Pulmonary artery endothelial cell (primary cell): ENCODE results near the gene GTPBP1. TPM values are rescaled to one million over a fixed set of nuclear protein-coding genes. Genes with fewer than 3 reads are reported as not detected.

Experiments
- DNase-seq: peaks from one replicate; pipeline ENCODE4 v3.0.0-alpha.2; 2011; ENCODE audit warnings: low read depth, low spot score
- total RNA-seq: library from RNA; depleted of rRNA; stranded (reverse); fragments of >200 nt; gene quantifications from 2 replicates; pipeline ENCODE4 v1.2.3, GENCODE V29; 2014

The GTPBP1 gene
- 26.4 and 33.3 TPM in 2 replicates for total RNA-seq

DNA sequence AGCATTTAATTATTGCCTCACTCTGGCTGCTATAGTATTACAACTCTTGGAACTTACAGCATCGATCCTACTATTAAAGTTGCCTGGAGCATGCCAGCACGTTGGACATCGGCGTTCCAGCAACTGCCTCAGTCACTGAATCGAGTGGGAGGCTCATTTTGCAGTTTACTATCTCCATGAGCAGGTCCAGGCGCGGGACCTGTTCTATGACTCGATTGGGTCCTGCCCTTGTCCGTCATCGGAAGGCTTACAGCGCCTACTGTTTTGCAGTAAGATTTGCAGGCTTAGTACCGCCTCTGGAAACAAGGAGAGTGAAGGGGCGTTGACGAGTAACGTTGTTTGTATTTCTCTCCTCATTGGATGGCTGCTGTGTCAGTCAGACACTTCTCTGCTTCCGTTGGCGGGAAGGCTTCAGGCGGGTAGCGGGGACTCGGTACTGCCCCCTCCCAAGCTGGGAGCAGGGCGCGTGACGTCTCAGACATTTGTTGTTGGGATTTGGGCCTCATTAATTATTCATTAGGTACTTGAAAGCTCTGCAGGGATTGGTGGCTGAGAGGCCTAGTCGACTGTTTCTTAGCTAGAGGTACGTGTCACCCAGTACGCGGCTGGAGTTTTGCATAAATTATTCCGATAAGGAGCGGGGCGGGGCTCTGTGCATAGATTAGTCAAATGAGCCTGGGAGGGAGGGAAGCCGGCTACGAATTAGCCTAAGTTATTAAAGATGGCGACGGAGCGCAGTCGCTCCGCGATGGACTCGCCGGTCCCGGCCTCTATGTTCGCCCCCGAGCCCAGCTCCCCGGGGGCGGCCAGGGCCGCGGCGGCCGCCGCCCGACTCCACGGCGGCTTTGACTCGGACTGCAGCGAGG lies at the start of gene GTPBP1:
GTPBP1 (plus strand) TSS at position 710 of the 866 bp plus-strand sequence; CDS start at position 722, 12 bp downstream.
- DNase-seq = peak; percentile 100

GRCh38 chr22:38656256-38657044 lies 49.3 kb upstream of the GTPBP1 start, which contains the start of the genes CBY1 and FAM227A:
Gene CBY1 (plus strand): TSS chr22:38656638. CDS start chr22:38668055, 11,417 bp downstream.
Gene FAM227A (minus strand): TSS chr22:38656392. CDS start chr22:38650168, 6,224 bp downstream.
- peak; percentile 59 for DNase-seq

GRCh38 chr22:38657045-38657909 lies 48.5 kb upstream of the GTPBP1 start:
- no peak for DNase-seq

GRCh38 chr22:38674888-38675287 lies 30.9 kb upstream of the GTPBP1 start:
- DNase-seq = no peak

DNA sequence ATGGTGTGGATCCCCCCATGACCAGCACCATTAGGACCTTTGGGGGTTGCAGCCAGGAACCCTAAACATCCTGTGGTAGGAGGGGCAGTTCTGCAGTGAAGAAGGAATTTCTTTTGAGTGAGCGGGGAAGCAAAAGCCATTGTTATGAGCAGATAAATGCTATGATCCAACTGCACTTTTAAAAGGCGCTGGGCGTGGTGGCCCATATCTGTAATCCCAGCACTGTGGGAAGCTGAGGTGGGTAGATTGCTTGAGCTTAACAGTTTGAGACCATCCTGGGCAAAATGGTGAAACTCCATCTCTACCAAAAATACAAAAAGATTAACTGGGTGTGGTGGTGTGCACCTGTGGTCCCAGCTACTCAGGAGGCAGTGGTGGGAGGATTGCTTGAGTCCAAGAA lies 29.9 kb upstream of the GTPBP1 start:
- DNase-seq = no peak

- DNase-seq = peak; percentile 60
Observed at GRCh38 chr22:38681582-38682335, 24.0 kb upstream of the GTPBP1 start, which contains the start of gene TOMM22. Gene TOMM22 (plus strand): TSS chr22:38681957. CDS start chr22:38681979, 22 bp downstream.

- no peak for DNase-seq
Observed at GRCh38 chr22:38684895-38685294, 20.8 kb upstream of the GTPBP1 start.

DNA sequence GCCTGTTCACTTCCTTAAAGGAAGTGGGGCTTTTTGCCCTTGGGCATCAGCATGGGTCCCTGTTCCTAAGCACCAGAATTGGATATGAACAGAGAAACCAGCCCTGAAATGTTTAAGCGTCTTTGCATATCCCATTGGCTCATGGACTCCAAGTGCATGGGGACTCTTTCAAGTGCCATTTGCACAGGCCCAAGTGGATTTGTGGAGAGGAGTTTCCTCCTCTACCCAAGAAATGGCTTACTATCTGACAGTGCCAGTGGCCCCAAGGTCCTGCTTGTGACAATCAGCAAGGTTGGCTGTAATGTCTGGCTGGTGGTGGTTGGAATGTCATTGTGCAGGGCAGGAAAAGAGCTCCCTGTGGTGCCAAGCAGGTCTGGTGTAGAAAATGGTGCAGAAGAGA lies 20.0 kb upstream of the GTPBP1 start:
- no peak for DNase-seq

GRCh38 chr22:38689651-38690050 lies 16.1 kb upstream of the GTPBP1 start:
- DNase-seq = no peak

DNA sequence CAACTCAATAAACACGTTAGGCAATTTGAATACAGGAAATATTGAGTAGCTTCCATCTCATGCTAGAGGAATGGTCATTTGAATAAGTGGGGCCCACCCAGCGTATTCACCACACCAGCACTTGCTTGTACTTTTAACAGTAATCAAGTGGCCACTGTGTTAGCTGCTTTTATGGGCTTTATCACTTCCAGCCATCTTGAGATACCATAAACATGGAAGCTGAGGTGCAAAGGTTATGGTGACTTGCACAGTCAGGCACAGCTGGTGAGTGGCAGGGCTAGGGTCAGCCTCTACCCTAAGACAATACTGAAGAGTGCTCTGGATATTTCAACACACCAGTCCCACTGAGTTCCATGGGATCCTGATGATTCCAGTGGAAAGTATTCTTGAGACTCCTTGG lies 11.7 kb upstream of the GTPBP1 start:
- no peak for DNase-seq

- no peak for DNase-seq
Observed at GRCh38 chr22:38694940-38695339, 10.8 kb upstream of the GTPBP1 start.

DNA sequence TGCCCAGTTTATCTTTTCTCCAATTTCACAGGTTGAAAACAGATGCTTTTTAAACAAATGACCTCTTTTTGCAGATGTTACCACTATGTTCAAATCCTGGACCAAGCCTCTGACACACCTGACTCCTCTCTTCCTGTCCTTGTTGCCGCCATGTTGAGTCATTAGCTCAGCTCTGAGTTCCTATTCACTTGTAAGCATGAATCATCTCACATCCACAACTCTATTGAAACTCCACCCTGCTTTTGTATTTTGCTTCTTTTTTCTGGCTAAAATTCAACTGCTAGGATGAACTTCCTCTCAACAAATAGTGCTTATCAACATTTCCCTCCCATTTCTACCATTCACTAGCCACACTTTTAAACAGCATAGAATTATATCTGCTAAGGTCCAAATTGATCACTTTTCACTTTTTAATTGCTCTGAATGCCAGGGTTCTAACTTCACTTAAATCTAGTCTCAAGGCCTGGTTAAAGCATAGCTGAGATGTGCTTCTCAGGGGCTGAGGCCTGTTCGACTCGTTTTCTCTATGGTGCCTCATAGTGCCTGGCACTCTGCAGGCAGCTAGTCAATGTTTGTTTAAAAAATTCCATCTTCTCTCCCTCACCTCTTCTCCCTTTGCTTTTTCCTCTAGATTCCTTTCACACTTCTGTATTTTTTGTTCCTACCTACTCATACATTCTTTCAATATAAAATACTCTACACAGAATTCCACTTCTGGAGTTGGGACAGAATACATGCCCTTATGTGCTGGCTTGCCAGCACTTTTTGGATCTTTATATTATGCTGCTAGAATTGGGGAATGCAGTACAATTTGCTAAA lies 8.9 kb upstream of the GTPBP1 start:
- peak; percentile 78 for DNase-seq

GRCh38 chr22:38697425-38698089 lies 8.2 kb upstream of the GTPBP1 start:
- DNase-seq = no peak

GRCh38 chr22:38698407-38699094 lies 7.2 kb upstream of the GTPBP1 start:
- no peak for DNase-seq

GRCh38 chr22:38699143-38699542 lies 6.6 kb upstream of the GTPBP1 start:
- no peak for DNase-seq

- no peak for DNase-seq
Observed at GRCh38 chr22:38699784-38700183, 6.0 kb upstream of the GTPBP1 start.

DNA sequence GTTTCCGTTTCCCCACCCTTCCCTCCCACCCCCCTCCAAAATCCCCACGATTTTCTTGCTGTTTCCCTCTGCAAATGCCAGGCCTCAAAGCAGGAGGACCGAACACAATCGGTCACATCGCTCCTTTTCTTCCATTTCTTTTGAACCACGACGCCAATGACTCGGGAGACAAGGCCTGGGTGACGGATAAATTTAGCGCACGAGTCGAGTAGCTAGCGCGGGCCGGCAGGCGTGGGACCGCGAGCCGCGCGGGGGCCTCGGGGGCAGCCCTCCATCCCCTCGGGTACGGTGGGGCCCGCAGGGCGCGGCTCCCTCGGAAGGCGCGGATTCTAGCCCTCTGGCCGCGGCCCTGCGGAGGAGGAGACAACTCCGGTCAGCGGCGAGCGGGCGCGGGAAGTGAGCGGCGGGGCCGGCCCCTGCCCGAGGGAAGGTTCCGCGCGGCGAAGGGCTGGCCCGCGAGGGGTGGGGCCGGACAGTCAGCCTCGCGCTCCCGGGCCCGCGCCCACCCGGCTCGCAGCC lies 5.4 kb upstream of the GTPBP1 start:
- no peak for DNase-seq
